Heart right ventricle (tissue), 16 donors: ENCODE measurements around the gene TEF. TPM values are rescaled to one million over a fixed set of nuclear protein-coding genes. Genes with fewer than 3 reads are reported as not detected.

Experiments used
- ATAC-seq, 8 donors: fragments of 200-7000 bp; cut with Tn5 transposase; one replicate each; pipeline ENCODE4 v1.9.1; 2020; ENCODE audit warnings: mild to moderate bottlenecking in 8 of 8, moderate library complexity in 8 of 8, moderate number of reproducible peaks in 1 of 8
- DNase-seq, 2 donors: peaks; one replicate each; pipeline ENCODE4 v3.0.0-alpha.2; 2020
- H3K27ac ChIP-seq, 10 donors: fragments of 200-600 bp; sonication (generic) in 2 of 10; one replicate each; pipeline versions ENCODE4 v1.5.0 to v1.8.0; 2020 to 2022; ENCODE audit warnings: mild to moderate bottlenecking in 3 of 10
- H3K27me3 ChIP-seq, 7 donors: fragments of 200-600 bp; one replicate each; pipeline ENCODE4 v1.8.0; 2021 to 2022; ENCODE audit warnings: mild to moderate bottlenecking in 2 of 7
- H3K36me3 ChIP-seq, 9 donors: fragments of 200-600 bp; sonication (generic) in 1 of 9; one replicate each; pipeline versions ENCODE4 v1.5.0 to v1.8.0; 2020 to 2022; ENCODE audit warnings: mild to moderate bottlenecking in 2 of 9
- H3K4me1 ChIP-seq, 9 donors: fragments of 200-600 bp; sonication (generic) in 1 of 9; one replicate each; pipeline versions ENCODE4 v1.5.0 to v1.8.0; 2020 to 2022; ENCODE audit warnings: mild to moderate bottlenecking in 4 of 9
- H3K4me3 ChIP-seq, 10 donors: fragments of 200-600 bp; sonication (generic) in 2 of 10; one replicate each; pipeline versions ENCODE4 v1.5.0 to v1.8.0; 2020 to 2022; ENCODE audit warnings: mild to moderate bottlenecking in 7 of 10, moderate library complexity in 2 of 10
- H3K9me3 ChIP-seq, 11 donors: fragments of 200-600 bp in 10 of 11; sonication (generic) in 2 of 11; one replicate each; pipeline versions ENCODE4 v1.5.0 to v1.8.0; 2013 to 2022; ENCODE audit warnings: mild to moderate bottlenecking in 2 of 11, control low read depth in 1 of 11, moderate library complexity in 1 of 11
- CTCF ChIP-seq, 9 donors: fragments of 200-600 bp; sonication (generic) in 2 of 9; IDR thresholded peaks; one replicate each; pipeline versions ENCODE4 v1.5.0 to v1.8.0; 2021 to 2022; ENCODE audit warnings: antibody characterized with exemption in 9 of 9, mild to moderate bottlenecking in 5 of 9, moderate library complexity in 1 of 9
- WGBS, 2 donors: extraction: QIAGEN DNeasy Blood & Tissue Kit; methylation state at CpG; one replicate each; pipeline ENCODE4 v1.1.7; 2013; ENCODE audit warnings: inconsistent platforms in 1 of 2; 5-methylcytosine and 5-hydroxymethylcytosine counted together
- intact Hi-C, 10 donors: fragments of 100-400 bp; cut with DNase I; formaldehyde crosslinking; loops; one replicate each; pipeline versions ENCODE4 v1.11.1 to v1.14.2; 2022
- polyA plus RNA-seq, 2 donors: library from polyadenylated mRNA; stranded (reverse); fragments of 200-250 nt; gene quantifications; one replicate each; pipeline ENCODE4 v1.2.3, GENCODE V29; 2013
- total RNA-seq, 10 donors: library from RNA; stranded (reverse); fragmentation: NEBNext Ultra II Directional in 3 of 10; extraction: Animal tissue kit (Norgen Biotek cat#: 25700) in 3 of 10; gene quantifications; one replicate each; pipeline versions ENCODE4 v1.2.1 to v1.2.4, GENCODE V29; 2021 to 2023
- donor health status: Arrhythmogenic right ventricular cardiomyopathy.
- donor health status: ischemic (EF 13 %, LVEDD 7.1; RV severe dilation, severe dysfunction).
- donor health status: healthy with polysubstance abuse.
- donor health status: DM: no; HTN: yes; CAD: no.
- donor health status: DM: no; HTN: no; CAD: no.
- donor health status: ischemic (EF 25% LVEDD 6.9; RV normal size, moderate dysfunction).
- donor health status: ischemic (EF 25% LVEDD 5.7; RV mildly dilated, moderate dysfunction).
- donor health status: healthy.
- donor health status: DM: yes; HTN: yes; CAD: no.
- donor health status: Ischemic cardiomyopathy.
- donor health status: ischemic (EF 35%, LVEDD 5.7; RV mildly dilated, moderate dysfunction).
- donor health status: nonischemic (EF 11% LVEDD 7.7; RV severe dilation, severe dysfunction).
- donor health status: DM: yes; HTN: yes; CAD: no.
- donor health status: PGD.
- donor health status: ischemic (EF 29% LVEDD 5.4; RV normal size, mild dysfunction).
- donor health status: nonischemic (EF 23%, LVEDD 6.1; RV moderate dilation, normal function).

Gene TEF
- total and polyA plus RNA-seq, 12 donors, result 5.5 to 29.1 (median 16.9) TPM

- H3K36me3 ChIP-seq, result peaks cover 0 to 15% (median 0%) of the 10 kb centered on the region in 9 donors
- DNase-seq (peak in 1 of 2 donors; percentile 27), ATAC-seq (peak; percentile 4 to 71 (median 52))
- peak overlapping the region in 8 of 10 donors; percentile 10 to 87 (median 74) for H3K27ac ChIP-seq
- H3K9me3 ChIP-seq, result no peaks in the 10 kb centered on the region
- no peak for TF ChIP-seq CTCF (IDR thresholded peaks at IDR 0.05)
- peaks cover 15 to 41% (median 27%) of the 10 kb centered on the region in 9 donors for H3K4me1 ChIP-seq
- peak overlapping the region; percentile 0 to 66 (median 47) for H3K4me3 ChIP-seq
- intact Hi-C loops, result loop anchor here in 3 of 10 donors (5.0 to 10.0 kb wide), 2 partner anchors 66 to 173 kb away; partner anchors contain the start of gene ZC3H7B (in 3 of the 3)
- H3K27me3 ChIP-seq, result no peaks in the 10 kb centered on the region
- 44% methylated on average over 18 of the region's 18 CpGs for WGBS, 2 donors
Measured at GRCh38 chr22:41367680-41368542, 13.8 kb upstream of the TEF start.

GRCh38 chr22:41368543-41369423 is 13.0 kb upstream of the TEF start:
- 68 to 70% methylated on average over 19 of the region's 19 CpGs for WGBS, 2 donors

GRCh38 chr22:41369424-41369745 is 12.4 kb upstream of the TEF start:
- Histone ChIP-seq H3K27ac (peak overlapping the region in 7 of 10 donors; percentile 10 to 87 (median 73)), H3K36me3 (peaks cover 0 to 18% (median 0%) of the 10 kb centered on the region in 9 donors), H3K4me3 (peak overlapping the region in 4 of 10 donors; percentile 30 to 66 (median 60)), H3K27me3 (no peaks in the 10 kb centered on the region), H3K4me1 (peaks cover 15 to 41% (median 27%) of the 10 kb centered on the region in 9 donors), H3K9me3 (no peaks in the 10 kb centered on the region)
- no peak for ATAC-seq
- WGBS, 2 donors, result 26 to 29% methylated on average over 3 of the region's 3 CpGs
- DNase-seq, result no peak
- no peak for TF ChIP-seq CTCF (IDR thresholded peaks at IDR 0.05)
- intact Hi-C loops, result loop anchor here in 3 of 10 donors (5.0 to 10.0 kb wide), 2 partner anchors 67 to 175 kb away; partner anchors contain the start of gene ZC3H7B (in 3 of the 3)

More at GRCh38 chr22:41368543-41369423, 13.0 kb upstream of the TEF start:
- Histone ChIP-seq H3K9me3 (no peaks in the 10 kb centered on the region), H3K4me3 (peak overlapping the region in 8 of 10 donors; percentile 25 to 66 (median 53)), H3K4me1 (peaks cover 15 to 41% (median 27%) of the 10 kb centered on the region in 9 donors), H3K27ac (peak overlapping the region in 9 of 10 donors; percentile 10 to 87 (median 73)), H3K36me3 (peaks cover 0 to 18% (median 0%) of the 10 kb centered on the region in 9 donors), H3K27me3 (no peaks in the 10 kb centered on the region)
- no peak for DNase-seq
- no peak for TF ChIP-seq CTCF (IDR thresholded peaks at IDR 0.05)
- ATAC-seq, result no peak
- intact Hi-C loops, result loop anchor here in 3 of 10 donors (5.0 to 10.0 kb wide), 2 partner anchors 66 to 174 kb away; partner anchors contain the start of gene ZC3H7B (in 3 of the 3)
